ENCODE measurements around the gene TAF11L14. TPM values are rescaled to one million over a fixed set of nuclear protein-coding genes. Genes with fewer than 3 reads are reported as not detected.
"Not testable (repeated sequence)": the region's sequence is repeated elsewhere in the genome, so short reads cannot be mapped to it uniquely, and the experiment has no call there.

The TAF11L14 gene
- total and polyA plus RNA-seq, 10 donors = not detected

- 78 to 97% (median 92%) methylated on average over 4 to 17 of the region's 17 CpGs for WGBS, 5 donors
- no peak for TF ChIP-seq POLR2A (IDR thresholded peaks at IDR 0.05)
- no peak for TF ChIP-seq POLR2AphosphoS5 (IDR thresholded peaks at IDR 0.05)
- TF ChIP-seq CTCF (IDR thresholded peaks at IDR 0.05 in 8 of 11, conservative IDR thresholded peaks at IDR 0.05 in 3 of 11) = no peak
- H3K36me3 ChIP-seq = no peaks in the 10 kb centered on the region
- H3K27ac ChIP-seq = no peak overlapping the region
- no peaks in the 10 kb centered on the region for H3K4me1 ChIP-seq
- no peak for DNase-seq
- intact Hi-C loops (cut with DNase I; ENCODE audit: low total_unique reads) = no loop called here
- no peaks in the 10 kb centered on the region for H3K9me3 ChIP-seq
- no peaks in the 10 kb centered on the region for H3K27me3 ChIP-seq (replicated peaks in 1 of 7)
- no peak overlapping the region for H3K4me3 ChIP-seq
These were observed 19.2 kb upstream of the TAF11L14 start for GRCh38 chr5:17614872-17615605.

- Histone ChIP-seq H3K27ac (no peak overlapping the region), H3K36me3 (no peaks in the 10 kb centered on the region), H3K9me3 (peaks cover 0 to 8% (median 0%) of the 10 kb centered on the region in 8 donors), H3K4me1 (no peaks in the 10 kb centered on the region), H3K4me3 (no peak overlapping the region), H3K27me3 (replicated peaks in 1 of 7) (no peaks in the 10 kb centered on the region)
- intact Hi-C loops (cut with DNase I; ENCODE audit: low total_unique reads) = no loop called here
- TF ChIP-seq POLR2A (IDR thresholded peaks at IDR 0.05) (no peak), CTCF (IDR thresholded peaks at IDR 0.05 in 8 of 11, conservative IDR thresholded peaks at IDR 0.05 in 3 of 11) (no peak), POLR2AphosphoS5 (IDR thresholded peaks at IDR 0.05) (no peak)
- WGBS, 5 donors = 87 to 93% (median 89%) methylated on average over 3 of the region's 3 CpGs
- DNase-seq = no peak
These were observed 14.9 kb upstream of the TAF11L14 start for GRCh38 chr5:17619354-17619753.

DNA sequence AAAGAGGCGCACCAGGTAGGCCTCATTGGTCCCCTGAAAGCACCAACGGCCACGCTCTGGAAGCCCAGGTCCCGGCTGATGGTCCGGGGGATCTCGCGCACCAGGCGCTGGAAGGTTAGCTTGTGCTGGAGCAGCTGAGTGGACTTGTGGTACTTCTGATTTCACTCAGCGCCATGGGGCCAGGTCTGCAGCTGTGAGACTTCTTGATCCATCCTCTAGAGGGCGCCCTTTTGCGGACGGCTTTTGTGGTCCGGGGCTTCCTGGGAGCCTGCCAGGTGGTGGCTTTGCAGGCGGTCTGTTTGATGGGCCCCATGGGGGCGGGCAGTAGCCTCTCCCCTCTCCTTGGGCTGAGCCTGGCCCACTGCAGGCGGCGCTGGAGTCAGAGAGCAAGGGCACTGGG lies 13.6 kb upstream of the TAF11L14 start:
- DNase-seq = no peak
- H3K9me3 ChIP-seq = peaks cover 0 to 8% (median 0%) of the 10 kb centered on the region in 8 donors
- TF ChIP-seq POLR2A (IDR thresholded peaks at IDR 0.05) (no peak), CTCF (IDR thresholded peaks at IDR 0.05 in 8 of 11, conservative IDR thresholded peaks at IDR 0.05 in 3 of 11) (no peak), POLR2AphosphoS5 (IDR thresholded peaks at IDR 0.05) (no peak)
- no peaks in the 10 kb centered on the region for H3K27me3 ChIP-seq (replicated peaks in 1 of 7)
- intact Hi-C loops (cut with DNase I; ENCODE audit: low total_unique reads) = no loop called here
- WGBS, 5 donors = 77 to 94% (median 89%) methylated on average over 10 to 17 of the region's 17 CpGs
- H3K4me3 ChIP-seq = no peak overlapping the region
- no peaks in the 10 kb centered on the region for H3K36me3 ChIP-seq
- H3K4me1 ChIP-seq = no peaks in the 10 kb centered on the region
- H3K27ac ChIP-seq = no peak overlapping the region

GRCh38 chr5:17625686-17626085 lies 8.6 kb upstream of the TAF11L14 start:
- H3K9me3 ChIP-seq = peaks cover 0 to 2% (median 0%) of the 10 kb centered on the region in 8 donors
- intact Hi-C loops (cut with DNase I; ENCODE audit: low total_unique reads) = no loop called here
- H3K4me1 ChIP-seq = no peaks in the 10 kb centered on the region
- no peak for DNase-seq
- H3K36me3 ChIP-seq = no peaks in the 10 kb centered on the region
- H3K27ac ChIP-seq = no peak overlapping the region
- TF ChIP-seq POLR2A (IDR thresholded peaks at IDR 0.05) = no peak
- TF ChIP-seq CTCF (IDR thresholded peaks at IDR 0.05 in 8 of 11, conservative IDR thresholded peaks at IDR 0.05 in 3 of 11) = no peak
- no peak for TF ChIP-seq POLR2AphosphoS5 (IDR thresholded peaks at IDR 0.05)
- no peaks in the 10 kb centered on the region for H3K27me3 ChIP-seq (replicated peaks in 1 of 7)
- 84 to 95% (median 90%) methylated on average over 9 to 11 of the region's 11 CpGs; no CpG with 5 or more reads in 1 of the 5 donors for WGBS, 5 donors
- H3K4me3 ChIP-seq = no peak overlapping the region

- H3K27me3 ChIP-seq (replicated peaks in 1 of 7); H3K4me1 ChIP-seq; H3K27ac ChIP-seq; H3K36me3 ChIP-seq; intact Hi-C loops (cut with DNase I; ENCODE audit: low total_unique reads); H3K4me3 ChIP-seq; H3K9me3 ChIP-seq; DNase-seq: not testable (repeated sequence)
- WGBS, 5 donors = 74 to 97% (median 86%) methylated on average over 4 to 9 of the region's 12 CpGs
These were observed 2.5 kb upstream of the TAF11L14 start, which contains the start of gene TAF11L13 for GRCh38 chr5:17631788-17632187. Gene TAF11L13, plus strand, starts transcription at chr5:17632088.

GRCh38 chr5:17649232-17649631 lies 15.0 kb downstream of the TAF11L14 start:
- H3K4me3 ChIP-seq; H3K4me1 ChIP-seq; intact Hi-C loops (cut with DNase I; ENCODE audit: low total_unique reads); H3K9me3 ChIP-seq; H3K27ac ChIP-seq; H3K27me3 ChIP-seq (replicated peaks in 1 of 7); DNase-seq; H3K36me3 ChIP-seq: not testable (repeated sequence)
- WGBS, 5 donors = 89 to 94% (median 93%) methylated on average over 5 to 10 of the region's 10 CpGs

All from spleen (tissue), 11 donors.